Thyroid gland (tissue), 4 donors: ENCODE data around the gene SSH3.

Experiments
- POLR2A ChIP-seq, 2 donors: fragments of 450-650 bp; IDR thresholded peaks; one replicate each; pipeline ENCODE4 v1.6.1; 2017; ENCODE audit warnings: antibody characterized with exemption in 2 of 2, mild to moderate bottlenecking in 2 of 2, moderate library complexity in 1 of 2
- TF ChIP-seq, protein P1 (sequence below), 6 experiments: fragments of 200-600 bp in 3 of 6; fragments of 450-650 bp in 3 of 6; sonication (generic) in 3 of 6; IDR thresholded peaks; one replicate each; pipeline ENCODE4 v1.5.1; 2016 to 2019; ENCODE audit warnings: antibody characterized with exemption in 6 of 6, mild to moderate bottlenecking in 2 of 6, inconsistent platforms in 1 of 6, moderate library complexity in 1 of 6

DNA sequence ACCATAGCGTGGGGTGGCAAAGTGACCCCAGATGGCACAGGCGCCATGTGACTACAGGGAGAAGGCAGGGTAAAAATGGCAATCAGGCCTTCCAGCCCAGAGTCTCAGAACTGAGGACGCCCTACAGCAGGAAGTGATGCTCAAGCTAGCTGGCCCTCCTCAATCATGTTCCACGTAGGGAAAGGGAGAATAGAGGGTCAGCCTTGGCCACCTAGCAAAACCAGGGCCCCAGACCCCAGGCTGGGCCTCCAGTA, 15.2 kb upstream of the SSH3 start:
- TF ChIP-seq, protein P1, sequence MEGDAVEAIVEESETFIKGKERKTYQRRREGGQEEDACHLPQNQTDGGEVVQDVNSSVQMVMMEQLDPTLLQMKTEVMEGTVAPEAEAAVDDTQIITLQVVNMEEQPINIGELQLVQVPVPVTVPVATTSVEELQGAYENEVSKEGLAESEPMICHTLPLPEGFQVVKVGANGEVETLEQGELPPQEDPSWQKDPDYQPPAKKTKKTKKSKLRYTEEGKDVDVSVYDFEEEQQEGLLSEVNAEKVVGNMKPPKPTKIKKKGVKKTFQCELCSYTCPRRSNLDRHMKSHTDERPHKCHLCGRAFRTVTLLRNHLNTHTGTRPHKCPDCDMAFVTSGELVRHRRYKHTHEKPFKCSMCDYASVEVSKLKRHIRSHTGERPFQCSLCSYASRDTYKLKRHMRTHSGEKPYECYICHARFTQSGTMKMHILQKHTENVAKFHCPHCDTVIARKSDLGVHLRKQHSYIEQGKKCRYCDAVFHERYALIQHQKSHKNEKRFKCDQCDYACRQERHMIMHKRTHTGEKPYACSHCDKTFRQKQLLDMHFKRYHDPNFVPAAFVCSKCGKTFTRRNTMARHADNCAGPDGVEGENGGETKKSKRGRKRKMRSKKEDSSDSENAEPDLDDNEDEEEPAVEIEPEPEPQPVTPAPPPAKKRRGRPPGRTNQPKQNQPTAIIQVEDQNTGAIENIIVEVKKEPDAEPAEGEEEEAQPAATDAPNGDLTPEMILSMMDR (IDR thresholded peaks at IDR 0.05), result no peak
- no peak for TF ChIP-seq POLR2A (IDR thresholded peaks at IDR 0.05)
